Endodermal cell (in vitro differentiated cells): Measurements from ENCODE around the gene TUBE1. TPM values are rescaled to one million over a fixed set of nuclear protein-coding genes. Genes with fewer than 3 reads are reported as not detected.

ENCODE experiments used
- DNase-seq: peaks from one replicate; pipeline ENCODE4 v3.0.0-alpha.2; 2017
- H3K27ac ChIP-seq: 2 replicates; pipeline ENCODE4 v1.5.1; 2013; ENCODE audit warnings: mild to moderate bottlenecking, low read depth, low read length, moderate library complexity
- H3K27me3 ChIP-seq: 2 replicates; pipeline ENCODE4 v1.6.1; 2013; ENCODE audit warnings: mild to moderate bottlenecking, low read length, moderate library complexity; ENCODE audit not compliant: insufficient read depth, control insufficient read depth, poor library complexity, severe bottlenecking
- H3K36me3 ChIP-seq: 2 replicates; pipeline ENCODE4 v1.7.0; 2013; ENCODE audit warnings: mild to moderate bottlenecking, low read length, moderate library complexity; ENCODE audit not compliant: control insufficient read depth, insufficient read depth
- H3K4me1 ChIP-seq: one replicate; pipeline ENCODE4 v1.7.0; 2013; ENCODE audit warnings: low read length; ENCODE audit not compliant: control insufficient read depth, insufficient read depth
- H3K4me3 ChIP-seq: 2 replicates; pipeline ENCODE4 v1.5.1; 2013; ENCODE audit warnings: mild to moderate bottlenecking, low read length, moderate library complexity
- H3K9ac ChIP-seq: 2 replicates; pipeline ENCODE4 v1.6.1; 2013; ENCODE audit warnings: mild to moderate bottlenecking, low read length, moderate library complexity; ENCODE audit not compliant: poor library complexity, severe bottlenecking; ENCODE audit errors: extremely low read depth
- H3K9me3 ChIP-seq: 2 replicates; pipeline ENCODE4 v1.6.1; 2013; ENCODE audit warnings: mild to moderate bottlenecking, low read length, moderate library complexity; ENCODE audit not compliant: control insufficient read depth
- H3K27ac Mint-ChIP-seq: 2 replicates; pipeline ENCODE4 v1.8.0; 2020; ENCODE audit warnings: mixed read lengths
- H3K27me3 Mint-ChIP-seq: 2 replicates; pipeline ENCODE4 v1.8.0; 2021; ENCODE audit warnings: mild to moderate bottlenecking, mixed read lengths; ENCODE audit not compliant: insufficient read depth
- H3K36me3 Mint-ChIP-seq: 2 replicates; pipeline ENCODE4 v1.8.0; 2020; ENCODE audit warnings: low read depth, mixed read lengths
- H3K4me1 Mint-ChIP-seq: 2 replicates; pipeline ENCODE4 v1.8.0; 2020; ENCODE audit warnings: mixed read lengths
- H3K4me3 Mint-ChIP-seq: 2 replicates; pipeline ENCODE4 v1.8.0; 2020; ENCODE audit warnings: mild to moderate bottlenecking, moderate library complexity, mixed read lengths
- H3K9me3 Mint-ChIP-seq: 2 replicates; pipeline ENCODE4 v1.8.0; 2020; ENCODE audit warnings: mild to moderate bottlenecking, mixed read lengths
- WGBS, 2 experiments: methylation state at CpG; one replicate each; pipeline versions ENCODE4 v1.1.5 to v1.1.7; 2013; ENCODE audit warnings: missing lambda C conversion rate in 2 of 2, mixed read lengths in 1 of 2; ENCODE audit not compliant: insufficient coverage in 1 of 2, insufficient read length in 1 of 2; 5-methylcytosine and 5-hydroxymethylcytosine counted together
- total RNA-seq, 2 donors: library from RNA; stranded (reverse); fragmentation: NEBNext Ultra II Directional in 1 of 2; extraction: Animal tissue kit (Norgen Biotek cat#: 25700) in 1 of 2; gene quantifications; 2 replicates in 1 of 2; 3 replicates in 1 of 2; pipeline ENCODE4 v1.2.1, GENCODE V29; 2021
- TF ChIP-seq, protein P1 (sequence below): fragments of 200-600 bp; sonication (generic); conservative IDR thresholded peaks from 2 replicates; pipeline ENCODE4 v1.5.0; 2021; ENCODE audit warnings: antibody characterized with exemption, mild to moderate bottlenecking

The TUBE1 gene
- total RNA-seq, 2 donors from 2014 or later: 27.7 to 40.2 TPM

- 92 to 95% methylated on average over 2 to 3 of the region's 3 CpGs for WGBS, 2 experiments
- H3K4me3 Mint-ChIP-seq: no peak overlapping the region
- Histone ChIP-seq H3K9me3 (peaks cover 7% of the 10 kb centered on the region), H3K27ac (no peak overlapping the region), H3K27me3 (no peaks in the 10 kb centered on the region), H3K4me3 (no peak overlapping the region), H3K4me1 (no peaks in the 10 kb centered on the region), H3K36me3 (no peaks in the 10 kb centered on the region), H3K9ac (no peak overlapping the region)
- DNase-seq: no peak
- H3K9me3 Mint-ChIP-seq: peaks cover 12% of the 10 kb centered on the region
- H3K4me1 Mint-ChIP-seq: peaks cover 8% of the 10 kb centered on the region
- H3K36me3 Mint-ChIP-seq: no peaks in the 10 kb centered on the region
- no peak overlapping the region for H3K27ac Mint-ChIP-seq
- no peaks in the 10 kb centered on the region for H3K27me3 Mint-ChIP-seq
- TF ChIP-seq, protein P1, sequence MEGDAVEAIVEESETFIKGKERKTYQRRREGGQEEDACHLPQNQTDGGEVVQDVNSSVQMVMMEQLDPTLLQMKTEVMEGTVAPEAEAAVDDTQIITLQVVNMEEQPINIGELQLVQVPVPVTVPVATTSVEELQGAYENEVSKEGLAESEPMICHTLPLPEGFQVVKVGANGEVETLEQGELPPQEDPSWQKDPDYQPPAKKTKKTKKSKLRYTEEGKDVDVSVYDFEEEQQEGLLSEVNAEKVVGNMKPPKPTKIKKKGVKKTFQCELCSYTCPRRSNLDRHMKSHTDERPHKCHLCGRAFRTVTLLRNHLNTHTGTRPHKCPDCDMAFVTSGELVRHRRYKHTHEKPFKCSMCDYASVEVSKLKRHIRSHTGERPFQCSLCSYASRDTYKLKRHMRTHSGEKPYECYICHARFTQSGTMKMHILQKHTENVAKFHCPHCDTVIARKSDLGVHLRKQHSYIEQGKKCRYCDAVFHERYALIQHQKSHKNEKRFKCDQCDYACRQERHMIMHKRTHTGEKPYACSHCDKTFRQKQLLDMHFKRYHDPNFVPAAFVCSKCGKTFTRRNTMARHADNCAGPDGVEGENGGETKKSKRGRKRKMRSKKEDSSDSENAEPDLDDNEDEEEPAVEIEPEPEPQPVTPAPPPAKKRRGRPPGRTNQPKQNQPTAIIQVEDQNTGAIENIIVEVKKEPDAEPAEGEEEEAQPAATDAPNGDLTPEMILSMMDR: no peak
Measured at GRCh38 chr6:112044856-112045255, 42.4 kb downstream of the TUBE1 start.

DNA sequence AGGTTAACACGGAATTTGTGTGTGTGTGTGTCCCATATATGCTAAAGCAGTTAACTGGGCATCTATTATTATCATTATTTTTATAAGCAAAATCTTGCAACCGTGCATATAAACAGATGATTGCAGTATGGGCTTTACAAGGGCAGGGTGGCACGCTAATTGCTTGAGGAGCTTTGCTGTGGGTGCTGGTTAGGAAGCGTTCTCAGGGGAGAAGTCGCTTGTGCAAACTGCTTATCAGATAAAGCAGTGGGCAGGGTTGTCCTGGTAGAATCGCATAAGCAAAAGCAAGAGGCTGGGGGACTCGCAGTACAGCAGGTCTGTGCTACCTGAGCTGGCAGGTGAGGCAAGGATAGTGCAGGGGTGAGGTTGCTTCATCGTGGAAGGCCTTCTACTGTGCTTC, 43.1 kb downstream of the TUBE1 start:
- TF ChIP-seq, protein P1: no peak
- no peak overlapping the region for H3K4me3 ChIP-seq
- Mint-ChIP-seq H3K4me3 (no peak overlapping the region), H3K4me1 (peaks cover 8% of the 10 kb centered on the region), H3K9me3 (peaks cover 12% of the 10 kb centered on the region), H3K27ac (no peak overlapping the region), H3K27me3 (no peaks in the 10 kb centered on the region), H3K36me3 (no peaks in the 10 kb centered on the region)
- no peak overlapping the region for H3K27ac ChIP-seq
- no peaks in the 10 kb centered on the region for H3K4me1 ChIP-seq
- WGBS, 2 experiments: 77 to 80% methylated on average over 5 to 8 of the region's 8 CpGs
- H3K9ac ChIP-seq: no peak overlapping the region
- H3K36me3 ChIP-seq: no peaks in the 10 kb centered on the region
- no peaks in the 10 kb centered on the region for H3K27me3 ChIP-seq
- DNase-seq: no peak
- H3K9me3 ChIP-seq: peaks cover 7% of the 10 kb centered on the region

GRCh38 chr6:112043032-112044007, 44.0 kb downstream of the TUBE1 start:
- Histone ChIP-seq H3K27me3 (no peaks in the 10 kb centered on the region), H3K4me1 (no peaks in the 10 kb centered on the region), H3K9me3 (peaks cover 7% of the 10 kb centered on the region), H3K9ac (peak overlapping the region; percentile 65), H3K27ac (peak overlapping the region; percentile 83), H3K4me3 (peak overlapping the region; percentile 94), H3K36me3 (no peaks in the 10 kb centered on the region)
- Mint-ChIP-seq H3K4me1 (peaks cover 5% of the 10 kb centered on the region), H3K9me3 (peaks cover 12% of the 10 kb centered on the region), H3K4me3 (peak overlapping the region; percentile 73), H3K36me3 (no peaks in the 10 kb centered on the region), H3K27ac (peak overlapping the region; percentile 94), H3K27me3 (no peaks in the 10 kb centered on the region)
- DNase-seq: peak; percentile 98
- 0% methylated on average over 21 to 36 of the region's 36 CpGs for WGBS, 2 experiments
- TF ChIP-seq, protein P1: peak; percentile 99
